OCI-LY7 (cell line): Measurements from ENCODE around the gene IER5L.

Source experiments
- EZH2phosphoT487 ChIP-seq: fragments of 200-600 bp; sonication (generic); IDR thresholded peaks from 2 replicates; pipeline ENCODE4 v1.6.1; 2018; ENCODE audit warnings: low read depth, borderline replicate concordance, mild to moderate bottlenecking, mixed run types, antibody characterized with exemption, low read length, moderate library complexity, mixed read lengths
- TF ChIP-seq, protein P1 (sequence below): fragments of 200-600 bp; sonication (generic); conservative IDR thresholded peaks from 2 replicates; pipeline ENCODE4 v1.5.1; 2014; ENCODE audit warnings: mild to moderate bottlenecking, antibody characterized with exemption, low read length, moderate library complexity, mixed read lengths

DNA sequence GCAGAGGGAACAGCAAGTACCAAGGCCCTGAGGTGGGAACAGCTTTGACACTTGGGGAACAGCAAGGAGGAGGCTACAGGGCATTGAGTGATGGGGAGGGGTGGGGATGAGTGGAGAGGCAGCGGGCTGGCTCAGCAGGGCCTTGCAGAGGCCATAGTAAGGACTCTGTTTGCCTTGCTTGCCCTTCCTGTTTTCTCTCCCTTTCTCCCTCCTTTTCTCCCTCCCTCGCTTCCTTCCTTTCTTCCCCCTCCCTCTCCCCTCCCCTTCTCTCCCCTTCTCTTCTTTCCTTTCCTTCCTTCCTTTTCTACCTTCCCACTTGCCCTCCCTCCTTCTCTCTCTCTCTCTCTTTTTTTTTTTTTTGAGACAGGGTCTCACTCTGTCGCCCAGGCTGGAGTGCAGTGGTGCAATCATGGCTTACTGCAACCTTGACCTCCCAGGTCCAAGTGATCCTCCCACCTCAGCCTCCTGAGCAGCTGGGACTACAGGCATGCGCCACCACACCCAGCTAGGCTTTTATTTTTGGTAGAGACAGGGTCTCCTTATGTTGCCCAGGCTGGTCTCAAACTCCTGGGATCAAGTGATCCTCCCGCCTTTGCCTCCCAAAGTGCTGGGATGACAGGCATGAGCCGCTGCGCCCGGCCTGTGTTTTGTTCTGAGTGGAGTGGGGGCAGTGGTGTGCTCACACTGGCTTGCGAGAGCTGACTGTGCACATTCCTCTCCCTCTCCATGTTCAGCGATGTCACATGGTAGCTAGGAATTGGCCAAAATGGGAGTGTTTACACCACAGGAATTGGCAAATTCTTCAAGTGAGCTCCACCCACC lies 17.1 kb downstream of the IER5L start:
- TF ChIP-seq, protein P1, sequence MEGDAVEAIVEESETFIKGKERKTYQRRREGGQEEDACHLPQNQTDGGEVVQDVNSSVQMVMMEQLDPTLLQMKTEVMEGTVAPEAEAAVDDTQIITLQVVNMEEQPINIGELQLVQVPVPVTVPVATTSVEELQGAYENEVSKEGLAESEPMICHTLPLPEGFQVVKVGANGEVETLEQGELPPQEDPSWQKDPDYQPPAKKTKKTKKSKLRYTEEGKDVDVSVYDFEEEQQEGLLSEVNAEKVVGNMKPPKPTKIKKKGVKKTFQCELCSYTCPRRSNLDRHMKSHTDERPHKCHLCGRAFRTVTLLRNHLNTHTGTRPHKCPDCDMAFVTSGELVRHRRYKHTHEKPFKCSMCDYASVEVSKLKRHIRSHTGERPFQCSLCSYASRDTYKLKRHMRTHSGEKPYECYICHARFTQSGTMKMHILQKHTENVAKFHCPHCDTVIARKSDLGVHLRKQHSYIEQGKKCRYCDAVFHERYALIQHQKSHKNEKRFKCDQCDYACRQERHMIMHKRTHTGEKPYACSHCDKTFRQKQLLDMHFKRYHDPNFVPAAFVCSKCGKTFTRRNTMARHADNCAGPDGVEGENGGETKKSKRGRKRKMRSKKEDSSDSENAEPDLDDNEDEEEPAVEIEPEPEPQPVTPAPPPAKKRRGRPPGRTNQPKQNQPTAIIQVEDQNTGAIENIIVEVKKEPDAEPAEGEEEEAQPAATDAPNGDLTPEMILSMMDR = no peak
- TF ChIP-seq EZH2phosphoT487 = no peak
